Central memory CD4-positive, alpha-beta T cell (primary cell): ENCODE data around the gene PIGU.
A peak's percentile ranks its signal among the peaks of the same experiment; 100 is the strongest.
"Not testable (repeated sequence)": the region's sequence is repeated elsewhere in the genome, so short reads cannot be mapped to it uniquely, and the experiment has no call there.

Experiments used
- DNase-seq: peaks from one replicate; pipeline ENCODE4 v3.0.0; 2022

Gene PIGU

GRCh38 chr20:34529742-34530141, 147.2 kb downstream of the PIGU start:
- no peak for DNase-seq

GRCh38 chr20:34528921-34529297, 148.0 kb downstream of the PIGU start:
- DNase-seq, result no peak

GRCh38 chr20:34527016-34527415, 149.9 kb downstream of the PIGU start:
- DNase-seq, result no peak

- no peak for DNase-seq
Observed at GRCh38 chr20:34526466-34526865, 150.4 kb downstream of the PIGU start.

- DNase-seq, result no peak
Observed at GRCh38 chr20:34525709-34526416, 151.0 kb downstream of the PIGU start.

GRCh38 chr20:34525342-34525708, 151.6 kb downstream of the PIGU start:
- no peak for DNase-seq

- no peak for DNase-seq
Observed at GRCh38 chr20:34524426-34524825, 152.5 kb downstream of the PIGU start.

- peak; percentile 35 for DNase-seq
Observed at GRCh38 chr20:34522969-34523871, 153.7 kb downstream of the PIGU start.

GRCh38 chr20:34519841-34520240, 157.1 kb downstream of the PIGU start:
- DNase-seq, result not testable (repeated sequence)

- not testable (repeated sequence) for DNase-seq
Observed at GRCh38 chr20:34518863-34519262, 158.0 kb downstream of the PIGU start.

GRCh38 chr20:34517114-34517505, 159.8 kb downstream of the PIGU start:
- DNase-seq, result peak; percentile 8

- peak; percentile 92 for DNase-seq
Observed at GRCh38 chr20:34516247-34517113, 160.4 kb downstream of the PIGU start, which contains the start of gene DYNLRB1. DYNLRB1 (plus strand) TSS chr20:34516422; CDS start chr20:34516459, 37 bp downstream.

- peak; percentile 74 for DNase-seq
Observed at GRCh38 chr20:34515484-34516246, 161.2 kb downstream of the PIGU start.

GRCh38 chr20:34514897-34515483, 161.9 kb downstream of the PIGU start:
- DNase-seq, result no peak

- DNase-seq, result not testable (repeated sequence)
Observed at GRCh38 chr20:34514034-34514433, 162.9 kb downstream of the PIGU start.

- peak; percentile 9 for DNase-seq
Observed at GRCh38 chr20:34512955-34513419, 163.9 kb downstream of the PIGU start.

- no peak for DNase-seq
Observed at GRCh38 chr20:34512266-34512954, 164.5 kb downstream of the PIGU start.

- DNase-seq, result no peak
Observed at GRCh38 chr20:34511891-34512265, 165.0 kb downstream of the PIGU start.

- no peak for DNase-seq
Observed at GRCh38 chr20:34510575-34510974, 166.3 kb downstream of the PIGU start.
